Measurements from ENCODE around the gene TNS3. TPM values are rescaled to one million over a fixed set of nuclear protein-coding genes. Genes with fewer than 3 reads are reported as not detected.

Gene TNS3
- total and polyA plus RNA-seq, 10 of the 15 experiments (the other 5 are each of a cell fraction or from before 2014, with no cell fraction given): 0.27 to 2.7 (median 0.79) TPM

DNA sequence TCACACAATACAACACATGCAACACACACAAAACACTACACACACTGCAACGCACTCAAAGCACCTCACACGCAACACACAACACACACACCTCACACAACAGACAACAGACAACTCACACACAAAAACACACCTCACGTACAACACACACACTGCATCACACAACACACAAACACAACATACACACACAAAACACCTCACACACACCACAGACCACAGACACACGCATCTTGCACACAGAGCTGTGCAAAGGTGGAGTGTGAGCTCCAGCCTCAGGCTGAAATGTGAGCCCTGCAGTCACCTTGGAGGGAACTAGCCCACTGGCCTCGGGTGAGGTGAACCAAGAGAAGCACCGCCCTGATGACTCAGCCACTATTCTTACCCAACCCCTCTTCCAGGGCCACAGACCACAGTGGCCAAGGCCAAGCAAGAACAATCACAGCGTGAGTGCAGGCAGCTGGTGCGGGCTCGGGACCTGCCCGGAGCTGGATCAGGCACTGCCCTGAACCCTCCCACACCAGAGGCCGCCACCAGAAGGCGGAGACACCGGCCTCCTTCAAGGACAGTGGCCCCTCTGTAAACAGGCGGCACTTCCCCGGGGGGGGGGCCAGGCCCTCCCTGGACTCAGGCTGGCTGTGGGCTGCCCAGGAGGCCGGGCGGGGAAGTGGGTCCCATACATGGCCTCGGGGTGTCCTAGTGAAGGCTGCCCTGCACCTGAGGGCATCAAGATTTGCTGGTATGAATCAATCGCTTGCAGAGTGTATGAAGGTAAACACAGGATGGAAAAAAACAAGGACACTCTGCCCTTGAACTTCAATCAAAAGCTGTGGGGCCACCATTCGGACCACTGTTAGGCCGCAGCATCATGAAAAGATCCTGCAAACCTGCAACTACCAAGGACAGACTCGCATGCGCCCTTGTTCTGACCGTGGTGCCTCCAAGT, 106.7 kb downstream of the TNS3 start (continued):
- TF ChIP-seq, protein P1, sequence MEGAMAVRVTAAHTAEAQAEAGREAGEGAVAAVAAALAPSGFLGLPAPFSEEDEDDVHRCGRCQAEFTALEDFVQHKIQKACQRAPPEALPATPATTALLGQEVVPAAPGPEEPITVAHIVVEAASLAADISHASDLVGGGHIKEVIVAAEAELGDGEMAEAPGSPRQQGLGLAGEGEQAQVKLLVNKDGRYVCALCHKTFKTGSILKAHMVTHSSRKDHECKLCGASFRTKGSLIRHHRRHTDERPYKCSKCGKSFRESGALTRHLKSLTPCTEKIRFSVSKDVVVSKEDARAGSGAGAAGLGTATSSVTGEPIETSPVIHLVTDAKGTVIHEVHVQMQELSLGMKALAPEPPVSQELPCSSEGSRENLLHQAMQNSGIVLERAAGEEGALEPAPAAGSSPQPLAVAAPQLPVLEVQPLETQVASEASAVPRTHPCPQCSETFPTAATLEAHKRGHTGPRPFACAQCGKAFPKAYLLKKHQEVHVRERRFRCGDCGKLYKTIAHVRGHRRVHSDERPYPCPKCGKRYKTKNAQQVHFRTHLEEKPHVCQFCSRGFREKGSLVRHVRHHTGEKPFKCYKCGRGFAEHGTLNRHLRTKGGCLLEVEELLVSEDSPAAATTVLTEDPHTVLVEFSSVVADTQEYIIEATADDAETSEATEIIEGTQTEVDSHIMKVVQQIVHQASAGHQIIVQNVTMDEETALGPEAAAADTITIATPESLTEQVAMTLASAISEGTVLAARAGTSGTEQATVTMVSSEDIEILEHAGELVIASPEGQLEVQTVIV (IDR thresholded peaks at IDR 0.05; ENCODE audit: borderline replicate concordance, partially characterized antibody): no peak
- TF ChIP-seq RCOR1 (conservative IDR thresholded peaks at IDR 0.05; ENCODE audit: low read depth, low read length): no peak
- TF ChIP-seq, protein P2, sequence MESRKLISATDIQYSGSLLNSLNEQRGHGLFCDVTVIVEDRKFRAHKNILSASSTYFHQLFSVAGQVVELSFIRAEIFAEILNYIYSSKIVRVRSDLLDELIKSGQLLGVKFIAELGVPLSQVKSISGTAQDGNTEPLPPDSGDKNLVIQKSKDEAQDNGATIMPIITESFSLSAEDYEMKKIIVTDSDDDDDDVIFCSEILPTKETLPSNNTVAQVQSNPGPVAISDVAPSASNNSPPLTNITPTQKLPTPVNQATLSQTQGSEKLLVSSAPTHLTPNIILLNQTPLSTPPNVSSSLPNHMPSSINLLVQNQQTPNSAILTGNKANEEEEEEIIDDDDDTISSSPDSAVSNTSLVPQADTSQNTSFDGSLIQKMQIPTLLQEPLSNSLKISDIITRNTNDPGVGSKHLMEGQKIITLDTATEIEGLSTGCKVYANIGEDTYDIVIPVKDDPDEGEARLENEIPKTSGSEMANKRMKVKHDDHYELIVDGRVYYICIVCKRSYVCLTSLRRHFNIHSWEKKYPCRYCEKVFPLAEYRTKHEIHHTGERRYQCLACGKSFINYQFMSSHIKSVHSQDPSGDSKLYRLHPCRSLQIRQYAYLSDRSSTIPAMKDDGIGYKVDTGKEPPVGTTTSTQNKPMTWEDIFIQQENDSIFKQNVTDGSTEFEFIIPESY (IDR thresholded peaks at IDR 0.05): no peak
- TF ChIP-seq WRNIP1 (IDR thresholded peaks at IDR 0.05; ENCODE audit: borderline replicate concordance, low read depth, low read length): no peak
- TF ChIP-seq ASH2L (IDR thresholded peaks at IDR 0.05; ENCODE audit: borderline replicate concordance, low read depth): no peak
- TF ChIP-seq TBL1XR1 (IDR thresholded peaks at IDR 0.05; ENCODE audit: low read depth, low read length): no peak
- no peak for TF ChIP-seq CHD2 (IDR thresholded peaks at IDR 0.05; ENCODE audit: borderline replicate concordance, low read depth, low read length)
- TF ChIP-seq BHLHE40 (IDR thresholded peaks at IDR 0.05; ENCODE audit: borderline replicate concordance in 1 of 2, low read depth in 2 of 2, low read length in 1 of 2): peak in 1 of 2 experiments; percentile 13; a peak in 1 of 4 replicates
- no peak for TF ChIP-seq JUND (IDR thresholded peaks at IDR 0.05; ENCODE audit: low read depth, low read length)
- TF ChIP-seq, protein P3, sequence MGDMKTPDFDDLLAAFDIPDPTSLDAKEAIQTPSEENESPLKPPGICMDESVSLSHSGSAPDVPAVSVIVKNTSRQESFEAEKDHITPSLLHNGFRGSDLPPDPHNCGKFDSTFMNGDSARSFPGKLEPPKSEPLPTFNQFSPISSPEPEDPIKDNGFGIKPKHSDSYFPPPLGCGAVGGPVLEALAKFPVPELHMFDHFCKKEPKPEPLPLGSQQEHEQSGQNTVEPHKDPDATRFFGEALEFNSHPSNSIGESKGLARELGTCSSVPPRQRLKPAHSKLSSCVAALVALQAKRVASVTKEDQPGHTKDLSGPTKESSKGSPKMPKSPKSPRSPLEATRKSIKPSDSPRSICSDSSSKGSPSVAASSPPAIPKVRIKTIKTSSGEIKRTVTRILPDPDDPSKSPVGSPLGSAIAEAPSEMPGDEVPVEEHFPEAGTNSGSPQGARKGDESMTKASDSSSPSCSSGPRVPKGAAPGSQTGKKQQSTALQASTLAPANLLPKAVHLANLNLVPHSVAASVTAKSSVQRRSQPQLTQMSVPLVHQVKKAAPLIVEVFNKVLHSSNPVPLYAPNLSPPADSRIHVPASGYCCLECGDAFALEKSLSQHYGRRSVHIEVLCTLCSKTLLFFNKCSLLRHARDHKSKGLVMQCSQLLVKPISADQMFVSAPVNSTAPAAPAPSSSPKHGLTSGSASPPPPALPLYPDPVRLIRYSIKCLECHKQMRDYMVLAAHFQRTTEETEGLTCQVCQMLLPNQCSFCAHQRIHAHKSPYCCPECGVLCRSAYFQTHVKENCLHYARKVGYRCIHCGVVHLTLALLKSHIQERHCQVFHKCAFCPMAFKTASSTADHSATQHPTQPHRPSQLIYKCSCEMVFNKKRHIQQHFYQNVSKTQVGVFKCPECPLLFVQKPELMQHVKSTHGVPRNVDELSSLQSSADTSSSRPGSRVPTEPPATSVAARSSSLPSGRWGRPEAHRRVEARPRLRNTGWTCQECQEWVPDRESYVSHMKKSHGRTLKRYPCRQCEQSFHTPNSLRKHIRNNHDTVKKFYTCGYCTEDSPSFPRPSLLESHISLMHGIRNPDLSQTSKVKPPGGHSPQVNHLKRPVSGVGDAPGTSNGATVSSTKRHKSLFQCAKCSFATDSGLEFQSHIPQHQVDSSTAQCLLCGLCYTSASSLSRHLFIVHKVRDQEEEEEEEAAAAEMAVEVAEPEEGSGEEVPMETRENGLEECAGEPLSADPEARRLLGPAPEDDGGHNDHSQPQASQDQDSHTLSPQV (IDR thresholded peaks at IDR 0.05): no peak
- peak; percentile 63 for TF ChIP-seq POLR2A (IDR thresholded peaks at IDR 0.05; ENCODE audit: low read depth, low read length)
- no peak for TF ChIP-seq FOS (IDR thresholded peaks at IDR 0.05; ENCODE audit: borderline replicate concordance, extremely low read depth, insufficient read length)

Data from GM12878 (cell line).